Smooth muscle cell (in vitro differentiated cells): ENCODE measurements around the gene ASPHD1. TPM values are rescaled to one million over a fixed set of nuclear protein-coding genes. Genes with fewer than 3 reads are reported as not detected.

Experiments used
- DNase-seq: peaks from one replicate; lab custom pipeline; 2025; ENCODE audit not compliant: unreplicated experiment; lab: John Stamatoyannopoulos, UW
- H2AFZ ChIP-seq: fragments of 200-600 bp; sonication (generic); 2 replicates; pipeline ENCODE4 v1.6.0; 2016; ENCODE audit warnings: antibody characterized with exemption, low read depth, mild to moderate bottlenecking
- H3F3A ChIP-seq: fragments of 200-600 bp; sonication (generic); 2 replicates; pipeline ENCODE4 v1.6.0; 2017; ENCODE audit warnings: antibody characterized with exemption, low read depth
- H3K27ac ChIP-seq: fragments of 200-600 bp; sonication (generic); 2 replicates; pipeline ENCODE4 v1.5.1; 2016; ENCODE audit warnings: low read depth, mild to moderate bottlenecking
- H3K27me3 ChIP-seq: fragments of 200-600 bp; sonication (generic); 2 replicates; pipeline ENCODE4 v1.6.1; 2016; ENCODE audit warnings: low read depth, mild to moderate bottlenecking
- H3K36me3 ChIP-seq: fragments of 200-600 bp; sonication (generic); 2 replicates; pipeline ENCODE4 v1.5.1; 2016; ENCODE audit warnings: low read depth
- H3K4me1 ChIP-seq: fragments of 200-600 bp; sonication (generic); 2 replicates; pipeline ENCODE4 v1.5.1; 2016; ENCODE audit warnings: low read depth
- H3K4me2 ChIP-seq: fragments of 200-600 bp; sonication (generic); 2 replicates; pipeline ENCODE4 v1.6.0; 2016; ENCODE audit warnings: mild to moderate bottlenecking
- H3K4me3 ChIP-seq: fragments of 200-600 bp; sonication (generic); 2 replicates; pipeline ENCODE4 v1.5.1; 2016; ENCODE audit warnings: mild to moderate bottlenecking
- H3K79me2 ChIP-seq: fragments of 200-600 bp; sonication (generic); 2 replicates; pipeline ENCODE4 v1.6.0; 2016; ENCODE audit warnings: low read depth, mild to moderate bottlenecking
- H3K9ac ChIP-seq: fragments of 200-600 bp; sonication (generic); 2 replicates; pipeline ENCODE4 v1.6.0; 2016; ENCODE audit warnings: low read depth
- H3K9me3 ChIP-seq: fragments of 200-600 bp; sonication (generic); replicated peaks from 2 replicates; pipeline ENCODE4 v1.5.1; 2016; ENCODE audit warnings: low read depth
- H4K20me1 ChIP-seq: fragments of 200-600 bp; sonication (generic); 2 replicates; pipeline ENCODE4 v1.6.0; 2016; ENCODE audit warnings: low read depth
- CTCF ChIP-seq: fragments of 200-600 bp; sonication (generic); IDR thresholded peaks from 2 replicates; pipeline ENCODE4 v1.5.1; 2017; ENCODE audit warnings: borderline replicate concordance, mild to moderate bottlenecking, antibody characterized with exemption; ENCODE audit not compliant: insufficient read depth, poor library complexity, severe bottlenecking
- WGBS: methylation state at CpG from one replicate; pipeline ENCODE4 v1.1.7; 2016; ENCODE audit warnings: low lambda C conversion rate; 5-methylcytosine and 5-hydroxymethylcytosine counted together
- polyA plus RNA-seq: library from polyadenylated mRNA; unstranded; fragments of >200 nt; fragmentation: Nextera tagmentation; extraction: Ambion mirVana; gene quantifications from 2 replicates; pipeline ENCODE4 v1.2.1, GENCODE V29; 2016
- total RNA-seq: library from RNA; depleted of rRNA; stranded (reverse); fragments of >200 nt; gene quantifications from 2 replicates; pipeline ENCODE4 v1.2.3, GENCODE V29; 2014

Gene ASPHD1
- total and polyA plus RNA-seq, 2 experiments from 2014 or later = 4.1 to 28.8 TPM

GRCh38 chr16:29862884-29863668, 37.2 kb upstream of the ASPHD1 start, which contains the start of gene CDIPT:
Gene CDIPT (minus strand): TSS chr16:29863226. CDS start chr16:29862857, 369 bp downstream.
- H2AFZ ChIP-seq = peak within 1 kb of the TSS; percentile 73
- H3K27me3 ChIP-seq = no peaks in the 10 kb centered on the region
- peak; percentile 44 for DNase-seq
- no peaks in the 10 kb centered on the region for H3K36me3 ChIP-seq
- peak within 1 kb of the TSS; percentile 83 for H3K4me2 ChIP-seq
- H4K20me1 ChIP-seq = no peaks in the 10 kb centered on the region
- under 1% methylated on average over 36 of the region's 57 CpGs for WGBS
- peak within 1 kb of the TSS; percentile 94 for H3K9ac ChIP-seq
- H3K27ac ChIP-seq = peak within 1 kb of the TSS; percentile 90
- no peaks in the 10 kb centered on the region for H3K9me3 ChIP-seq
- TF ChIP-seq CTCF = peak; percentile 38
- peaks cover 15% of the 10 kb centered on the region for H3K79me2 ChIP-seq
- H3F3A ChIP-seq = no peaks in the 10 kb centered on the region
- peak within 1 kb of the TSS; percentile 73 for H3K4me3 ChIP-seq
- peaks cover 15% of the 10 kb centered on the region for H3K4me1 ChIP-seq

- H3K27ac ChIP-seq = peak overlapping the region; percentile 90
- H3K9me3 ChIP-seq = no peaks in the 10 kb centered on the region
- H3K27me3 ChIP-seq = no peaks in the 10 kb centered on the region
- no peaks in the 10 kb centered on the region for H4K20me1 ChIP-seq
- TF ChIP-seq CTCF = no peak
- WGBS = 33% methylated on average over 16 of the region's 16 CpGs
- no peaks in the 10 kb centered on the region for H3F3A ChIP-seq
- H2AFZ ChIP-seq = peak overlapping the region; percentile 43
- H3K36me3 ChIP-seq = no peaks in the 10 kb centered on the region
- peaks cover 15% of the 10 kb centered on the region for H3K79me2 ChIP-seq
- peak overlapping the region; percentile 73 for H3K4me3 ChIP-seq
- no peak for DNase-seq
- H3K4me1 ChIP-seq = peaks cover 15% of the 10 kb centered on the region
- H3K9ac ChIP-seq = no peak overlapping the region
- H3K4me2 ChIP-seq = peak overlapping the region; percentile 83
Observed at GRCh38 chr16:29863669-29863984, 36.7 kb upstream of the ASPHD1 start.

GRCh38 chr16:29864205-29864604, 36.1 kb upstream of the ASPHD1 start:
- H3K9ac ChIP-seq = no peak overlapping the region
- no peaks in the 10 kb centered on the region for H3K9me3 ChIP-seq
- H3K4me3 ChIP-seq = no peak overlapping the region
- H2AFZ ChIP-seq = peak overlapping the region; percentile 43
- H3F3A ChIP-seq = no peaks in the 10 kb centered on the region
- WGBS = 97% methylated on average over 7 of the region's 9 CpGs
- DNase-seq = no peak
- no peak for TF ChIP-seq CTCF
- peaks cover 15% of the 10 kb centered on the region for H3K4me1 ChIP-seq
- H3K36me3 ChIP-seq = no peaks in the 10 kb centered on the region
- no peaks in the 10 kb centered on the region for H4K20me1 ChIP-seq
- H3K79me2 ChIP-seq = peaks cover 15% of the 10 kb centered on the region
- H3K4me2 ChIP-seq = no peak overlapping the region
- no peak overlapping the region for H3K27ac ChIP-seq
- no peaks in the 10 kb centered on the region for H3K27me3 ChIP-seq
